Heart left ventricle (tissue), 16 donors: ENCODE data around the gene FIBP. TPM values are rescaled to one million over a fixed set of nuclear protein-coding genes. Genes with fewer than 3 reads are reported as not detected.

Experiments used
- ATAC-seq, 4 donors: fragments of 200-7000 bp; cut with Tn5 transposase; one replicate each; pipeline ENCODE4 v1.9.1; 2020 to 2022; ENCODE audit warnings: moderate library complexity in 4 of 4, mild to moderate bottlenecking in 3 of 4, moderate number of reproducible peaks in 1 of 4
- DNase-seq, 5 donors: peaks; one replicate each; pipeline ENCODE4 v3.0.0-alpha.2; 2020
- H3K27ac ChIP-seq, 12 donors: fragments of 200-600 bp; sonication (generic) in 4 of 12; one replicate each; pipeline versions ENCODE4 v1.5.0 to v1.8.0; 2016 to 2022; ENCODE audit warnings: mild to moderate bottlenecking in 2 of 12
- H3K27me3 ChIP-seq, 9 donors: fragments of 200-600 bp; sonication (generic) in 2 of 9; one replicate each; pipeline versions ENCODE4 v1.5.1 to v1.8.0; 2016 to 2022; ENCODE audit warnings: mild to moderate bottlenecking in 3 of 9
- H3K36me3 ChIP-seq, 9 donors: fragments of 200-600 bp; sonication (generic) in 2 of 9; one replicate each; pipeline versions ENCODE4 v1.5.0 to v1.8.0; 2018 to 2022; ENCODE audit warnings: mild to moderate bottlenecking in 2 of 9
- H3K4me1 ChIP-seq, 12 donors: fragments of 200-600 bp; sonication (generic) in 4 of 12; one replicate each; pipeline versions ENCODE4 v1.5.0 to v1.8.0; 2016 to 2022; ENCODE audit warnings: mild to moderate bottlenecking in 3 of 12
- H3K4me3 ChIP-seq, 12 donors: fragments of 200-600 bp; sonication (generic) in 4 of 12; one replicate each; pipeline versions ENCODE4 v1.5.0 to v1.8.0; 2017 to 2022; ENCODE audit warnings: mild to moderate bottlenecking in 9 of 12, moderate library complexity in 4 of 12
- H3K9me3 ChIP-seq, 12 donors: fragments of 200-600 bp; sonication (generic) in 4 of 12; one replicate each; pipeline versions ENCODE4 v1.5.0 to v1.8.0; 2016 to 2022; ENCODE audit warnings: mild to moderate bottlenecking in 1 of 12
- CTCF ChIP-seq, 12 donors: fragments of 200-600 bp; sonication (generic) in 4 of 12; IDR thresholded peaks; one replicate each; pipeline versions ENCODE4 v1.5.0 to v1.8.0; 2018 to 2022; ENCODE audit warnings: antibody characterized with exemption in 12 of 12, mild to moderate bottlenecking in 5 of 12
- POLR2A ChIP-seq, 2 donors: fragments of 450-650 bp; IDR thresholded peaks; one replicate each; pipeline ENCODE4 v1.6.1; 2017; ENCODE audit warnings: antibody characterized with exemption in 2 of 2, mild to moderate bottlenecking in 2 of 2, moderate library complexity in 2 of 2
- WGBS, 4 donors: extraction: QIAGEN DNeasy Blood & Tissue Kit in 2 of 4; methylation state at CpG; one replicate each; pipeline versions ENCODE4 v1.1.5 to v1.1.7; 2013 to 2018; 5-methylcytosine and 5-hydroxymethylcytosine counted together
- intact Hi-C, 10 donors: fragments of 100-400 bp; cut with DNase I; formaldehyde crosslinking; loops; one replicate each; pipeline versions ENCODE4 v1.11.1 to v1.14.2; 2022
- polyA plus RNA-seq, 2 donors: library from polyadenylated mRNA; stranded (reverse); fragments of 200-250 nt; gene quantifications; one replicate each; pipeline ENCODE4 v1.2.3, GENCODE V29; 2013
- total RNA-seq, 9 donors: library from RNA; depleted of rRNA in 2 of 9; stranded (reverse); fragments of >200 nt in 2 of 9; fragmentation: NEBNext Ultra II Directional in 3 of 9; extraction: Animal tissue kit (Norgen Biotek cat#: 25700) in 3 of 9; gene quantifications; one replicate each; pipeline versions ENCODE4 v1.1.0 to v1.2.4, GENCODE V29; 2016 to 2023
- donor health status: ischemic (EF 13 %, LVEDD 7.1; RV severe dilation, severe dysfunction).
- donor health status: healthy with polysubstance abuse.
- donor health status: DM: no; HTN: yes; CAD: no.
- donor health status: DM: no; HTN: no; CAD: no.
- donor health status: ischemic (EF 25% LVEDD 6.9; RV normal size, moderate dysfunction).
- donor health status: ischemic (EF 25% LVEDD 5.7; RV mildly dilated, moderate dysfunction).
- donor health status: healthy.
- donor health status: DM: yes; HTN: yes; CAD: no.
- donor health status: ischemic (EF 35%, LVEDD 5.7; RV mildly dilated, moderate dysfunction).
- donor health status: nonischemic (EF 11% LVEDD 7.7; RV severe dilation, severe dysfunction).
- donor health status: DM: yes; HTN: yes; CAD: no.
- donor health status: PGD.
- donor health status: ischemic (EF 29% LVEDD 5.4; RV normal size, mild dysfunction).
- donor health status: nonischemic (EF 23%, LVEDD 6.1; RV moderate dilation, normal function).

Gene FIBP
- total and polyA plus RNA-seq, 11 donors, result 35.0 to 93.9 (median 57.3) TPM

- peak in 1 of 5 donors; percentile 9 for DNase-seq
- H3K36me3 ChIP-seq, result peaks cover 0 to 58% (median 48%) of the 10 kb centered on the region in 9 donors
- 82 to 88% (median 86%) methylated on average over 15 of the region's 15 CpGs for WGBS, 4 donors
- peaks cover 0 to 9% (median 2%) of the 10 kb centered on the region in 12 donors for H3K9me3 ChIP-seq
- ATAC-seq, result no peak
- H3K27ac ChIP-seq, result peak overlapping the region in 1 of 12 donors; percentile 98
- H3K27me3 ChIP-seq, result no peaks in the 10 kb centered on the region
- H3K4me3 ChIP-seq, result peak overlapping the region in 10 of 12 donors; percentile 74 to 100 (median 90)
- TF ChIP-seq CTCF (IDR thresholded peaks at IDR 0.05) (no peak), POLR2A (IDR thresholded peaks at IDR 0.05) (no peak)
- intact Hi-C loops, result loop anchor here in 2 of 10 donors (5.0 to 10.0 kb wide), 3 partner anchors 194 to 409 kb away; partner anchors contain the start of genes PCNX3 (in 1 of the 2), RAB1B (in 1 of the 2) and RELA (in 1 of the 2)
- H3K4me1 ChIP-seq, result peaks cover 0 to 41% (median 19%) of the 10 kb centered on the region in 12 donors
Observed at GRCh38 chr11:65855927-65856363, 32.3 kb downstream of the FIBP start.

GRCh38 chr11:65854852-65855837 lies 33.1 kb downstream of the FIBP start:
- Histone ChIP-seq H3K36me3 (peaks cover 0 to 60% (median 50%) of the 10 kb centered on the region in 9 donors), H3K4me3 (no peak overlapping the region), H3K27me3 (no peaks in the 10 kb centered on the region), H3K4me1 (peaks cover 0 to 39% (median 18%) of the 10 kb centered on the region in 12 donors), H3K9me3 (peaks cover 0 to 10% (median 2%) of the 10 kb centered on the region in 12 donors), H3K27ac (no peak overlapping the region)
- WGBS, 4 donors, result 76 to 81% (median 78%) methylated on average over 15 of the region's 15 CpGs
- TF ChIP-seq CTCF (IDR thresholded peaks at IDR 0.05), result no peak
- no peak for TF ChIP-seq POLR2A (IDR thresholded peaks at IDR 0.05)
- intact Hi-C loops, result loop anchor here in 2 of 10 donors (5.0 to 10.0 kb wide), 3 partner anchors 193 to 410 kb away; partner anchors contain the start of genes PCNX3 (in 1 of the 2), RAB1B (in 1 of the 2) and RELA (in 1 of the 2)
- DNase-seq, result peak in 2 of 5 donors; percentile 18 to 57
- no peak for ATAC-seq

- no peak overlapping the region for H3K27ac ChIP-seq
- no peak for ATAC-seq
- H3K4me3 ChIP-seq, result no peak overlapping the region
- TF ChIP-seq CTCF (IDR thresholded peaks at IDR 0.05), result no peak
- no peak for TF ChIP-seq POLR2A (IDR thresholded peaks at IDR 0.05)
- intact Hi-C loops, result loop anchor here in 1 of 10 donors (10.0 kb wide), 1 partner anchor 411 kb away; the partner anchor contains the start of gene RAB1B
- peaks cover 0 to 60% (median 50%) of the 10 kb centered on the region in 9 donors for H3K36me3 ChIP-seq
- WGBS, 4 donors, result 93 to 100% (median 96%) methylated on average over 4 of the region's 4 CpGs
- peaks cover 0 to 10% (median 2%) of the 10 kb centered on the region in 12 donors for H3K9me3 ChIP-seq
- peaks cover 0 to 32% (median 15%) of the 10 kb centered on the region in 12 donors for H3K4me1 ChIP-seq
- H3K27me3 ChIP-seq, result no peaks in the 10 kb centered on the region
- no peak for DNase-seq
Observed at GRCh38 chr11:65854161-65854592, 34.1 kb downstream of the FIBP start.
